Pancreas (tissue), 10 donors: ENCODE measurements around the gene HLA-DQB2. TPM values are rescaled to one million over a fixed set of nuclear protein-coding genes. Genes with fewer than 3 reads are reported as not detected.

ENCODE experiments used
- ATAC-seq, 4 donors: fragments of 200-7000 bp; cut with Tn5 transposase; one replicate each; pipeline versions ENCODE4 v1.8.0 to v1.9.1; 2020; ENCODE audit warnings: mild to moderate bottlenecking in 4 of 4, moderate library complexity in 4 of 4
- DNase-seq, 6 donors: peaks; one replicate each; pipeline ENCODE4 v3.0.0-alpha.2; 2020
- FAIRE-seq: peaks from 2 replicates; lab custom pipeline; 2012; peaks lifted over from hg19 to GRCh38; lab: Jason Lieb, UNC
- H3K27ac ChIP-seq, 4 donors: fragments of 200-600 bp; sonication (generic); 1 replicate in 3 of 4; 2 replicates in 1 of 4; pipeline versions ENCODE4 v1.5.0 to v1.8.0; 2020
- H3K27me3 ChIP-seq, 4 donors: fragments of 200-600 bp; one replicate each; pipeline ENCODE4 v1.8.0; 2021
- H3K36me3 ChIP-seq, 3 donors: fragments of 200-600 bp; sonication (generic) in 1 of 3; one replicate each; pipeline versions ENCODE4 v1.5.0 to v1.8.0; 2020 to 2021
- H3K4me1 ChIP-seq, 3 donors: fragments of 200-600 bp; one replicate each; pipeline ENCODE4 v1.8.0; 2021
- H3K4me3 ChIP-seq, 4 donors: fragments of 200-600 bp; sonication (generic) in 2 of 4; one replicate each; pipeline versions ENCODE4 v1.5.0 to v1.8.0; 2020 to 2021
- H3K9me3 ChIP-seq, 4 donors: fragments of 200-600 bp; one replicate each; pipeline ENCODE4 v1.8.0; 2021
- CTCF ChIP-seq, 4 donors: fragments of 200-600 bp; sonication (generic) in 3 of 4; IDR thresholded peaks; one replicate each; pipeline versions ENCODE4 v1.5.0 to v1.8.0; 2021; ENCODE audit warnings: antibody characterized with exemption in 4 of 4
- WGBS, 2 donors: extraction: QIAGEN DNeasy Blood & Tissue Kit; methylation state at CpG; one replicate each; pipeline ENCODE4 v1.1.7; 2013; 5-methylcytosine and 5-hydroxymethylcytosine counted together
- intact Hi-C, 3 donors: fragments of 100-400 bp; cut with DNase I; formaldehyde crosslinking; loops; one replicate each; pipeline versions ENCODE4 v1.11.1 to v1.14.2; 2022
- polyA plus RNA-seq, 2 donors: library from polyadenylated mRNA; stranded (reverse); fragments of 200-250 nt; gene quantifications; one replicate each; pipeline ENCODE4 v1.2.3, GENCODE V29; 2013
- total RNA-seq, 6 donors: library from RNA; stranded (reverse); fragmentation: NEBNext Ultra II Directional in 4 of 6; extraction: Animal tissue kit (Norgen Biotek cat#: 25700) in 4 of 6; gene quantifications; one replicate each; pipeline versions ENCODE4 v1.2.1 to v1.2.4, GENCODE V29; 2021 to 2023
- donor health status: healthy with polysubstance abuse.
- donor health status: DM: no; HTN: no; CAD: no; lungs with moderate emphysema.
- donor health status: DM: no; HTN: no; CAD: no.
- donor health status: control.
- donor health status: control.
- donor health status: Bipolar disorder and iron deficiency.
- donor health status: DM: yes; HTN: yes; CAD: no.
- donor health status: DM: no; HTN: no; CAD: no.
- donor health status: DM: no; HTN: no; CAD: no.
- donor health status: DM: yes; HTN: yes; CAD: no.

HLA-DQB2 gene
- total and polyA plus RNA-seq, 8 donors: 0.35 to 3.8 (median 0.47) TPM; not detected in 3

GRCh38 chr6:32775071-32775470 lies 11.7 kb upstream of the HLA-DQB2 start:
- 5 to 8% methylated on average over 1 of the region's 1 CpG for WGBS, 2 donors
- H3K4me3 ChIP-seq: no peak overlapping the region
- no peak for TF ChIP-seq CTCF (IDR thresholded peaks at IDR 0.05)
- ATAC-seq (no peak), FAIRE-seq (no peak), DNase-seq (no peak)
- intact Hi-C loops: no loop called here
- no peaks in the 10 kb centered on the region for H3K4me1 ChIP-seq
- H3K36me3 ChIP-seq: no peaks in the 10 kb centered on the region
- no peak overlapping the region for H3K27ac ChIP-seq
- peaks cover 0 to 12% (median 0%) of the 10 kb centered on the region in 4 donors for H3K27me3 ChIP-seq
- H3K9me3 ChIP-seq: no peaks in the 10 kb centered on the region

- ATAC-seq (no peak), DNase-seq (no peak), FAIRE-seq (no peak)
- Histone ChIP-seq H3K4me1 (no peaks in the 10 kb centered on the region), H3K27me3 (peaks cover 0 to 13% (median 0%) of the 10 kb centered on the region in 4 donors), H3K9me3 (no peaks in the 10 kb centered on the region), H3K27ac (no peak overlapping the region), H3K4me3 (no peak overlapping the region), H3K36me3 (no peaks in the 10 kb centered on the region)
- 75 to 86% methylated on average over 1 of the region's 1 CpG for WGBS, 2 donors
- no peak for TF ChIP-seq CTCF (IDR thresholded peaks at IDR 0.05)
- intact Hi-C loops: no loop called here
Observed at GRCh38 chr6:32774426-32774825, 11.1 kb upstream of the HLA-DQB2 start.

GRCh38 chr6:32772656-32773055 lies 9.3 kb upstream of the HLA-DQB2 start:
- DNase-seq: no peak
- no peak overlapping the region for H3K4me3 ChIP-seq
- FAIRE-seq: no peak
- H3K27me3 ChIP-seq: peaks cover 0 to 14% (median 0%) of the 10 kb centered on the region in 4 donors
- TF ChIP-seq CTCF (IDR thresholded peaks at IDR 0.05): no peak
- intact Hi-C loops: no loop called here
- no peaks in the 10 kb centered on the region for H3K9me3 ChIP-seq
- H3K4me1 ChIP-seq: no peaks in the 10 kb centered on the region
- 14 to 27% methylated on average over 1 of the region's 1 CpG for WGBS, 2 donors
- no peak for ATAC-seq
- H3K36me3 ChIP-seq: no peaks in the 10 kb centered on the region
- no peak overlapping the region for H3K27ac ChIP-seq

GRCh38 chr6:32764048-32764447 lies 716 bp upstream of the HLA-DQB2 start:
- H3K27ac ChIP-seq: no peak overlapping the region
- no peak for DNase-seq
- H3K36me3 ChIP-seq: no peaks in the 10 kb centered on the region
- ATAC-seq: no peak
- H3K4me1 ChIP-seq: no peaks in the 10 kb centered on the region
- H3K27me3 ChIP-seq: no peaks in the 10 kb centered on the region
- intact Hi-C loops: loop anchor here in 1 of 3 donors (10.0 kb wide), 1 partner anchor 99 kb away; the partner anchor contains the start of gene HLA-DQB1
- FAIRE-seq: no peak
- H3K4me3 ChIP-seq: no peak overlapping the region
- WGBS, 2 donors: 14 to 19% methylated on average over 1 of the region's 1 CpG
- no peak for TF ChIP-seq CTCF (IDR thresholded peaks at IDR 0.05)
- no peaks in the 10 kb centered on the region for H3K9me3 ChIP-seq

GRCh38 chr6:32761548-32761947 lies 1.8 kb downstream of the HLA-DQB2 start:
- Histone ChIP-seq H3K4me1 (no peaks in the 10 kb centered on the region), H3K9me3 (no peaks in the 10 kb centered on the region), H3K27ac (no peak overlapping the region), H3K36me3 (no peaks in the 10 kb centered on the region), H3K27me3 (no peaks in the 10 kb centered on the region), H3K4me3 (no peak overlapping the region)
- no peak for ATAC-seq
- intact Hi-C loops: loop anchor here in 1 of 3 donors (10.0 kb wide), 1 partner anchor 97 kb away; the partner anchor contains the start of gene HLA-DQB1
- 35 to 36% methylated on average over 40 of the region's 40 CpGs for WGBS, 2 donors
- no peak for TF ChIP-seq CTCF (IDR thresholded peaks at IDR 0.05)
- FAIRE-seq: no peak
- peak in 1 of 6 donors; percentile 37 for DNase-seq
